Measurements from ENCODE around the gene ANKRD60.

The ANKRD60 gene

GRCh38 chr20:58244517-58245030, 16.1 kb upstream of the ANKRD60 start:
- DNase-seq: no peak

GRCh38 chr20:58243653-58244410, 15.4 kb upstream of the ANKRD60 start:
- no peak for DNase-seq

- DNase-seq: no peak
These were observed 14.4 kb upstream of the ANKRD60 start for GRCh38 chr20:58242824-58243223.

DNA sequence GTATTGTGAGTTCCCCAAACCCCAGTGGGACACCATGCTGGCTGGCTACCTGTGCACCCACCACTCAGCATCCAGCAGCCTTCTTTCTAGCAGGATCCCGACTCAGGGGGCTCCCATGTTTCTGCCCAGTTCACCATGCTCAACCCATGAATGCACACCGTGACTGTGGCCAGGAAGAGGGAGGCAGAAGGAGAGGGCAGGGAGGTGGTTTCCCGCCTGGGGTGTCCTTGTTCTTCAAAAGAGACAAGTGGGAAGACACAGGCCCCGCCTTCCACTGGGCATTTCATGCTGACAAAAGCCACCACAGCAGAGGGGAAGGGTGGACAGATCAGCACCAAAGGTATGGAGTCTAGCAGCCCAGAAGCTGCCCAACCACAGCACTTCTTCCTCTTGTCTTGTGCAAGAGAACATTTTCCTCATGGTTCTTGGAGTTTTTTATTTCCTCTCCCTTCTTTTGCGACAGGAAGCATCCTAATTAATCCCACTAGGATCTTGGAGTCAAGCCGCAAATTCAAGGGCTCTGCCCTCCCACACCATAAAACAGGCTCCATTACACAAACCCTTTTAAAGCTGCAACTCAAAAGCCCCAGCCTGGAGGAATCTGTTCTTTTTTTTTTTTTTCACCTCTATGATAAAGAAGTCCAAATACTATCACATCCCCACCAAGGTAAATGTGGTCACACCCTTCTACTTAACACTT, 13.5 kb upstream of the ANKRD60 start:
- no peak for DNase-seq

GRCh38 chr20:58240471-58240870, 12.0 kb upstream of the ANKRD60 start:
- no peak for DNase-seq

DNA sequence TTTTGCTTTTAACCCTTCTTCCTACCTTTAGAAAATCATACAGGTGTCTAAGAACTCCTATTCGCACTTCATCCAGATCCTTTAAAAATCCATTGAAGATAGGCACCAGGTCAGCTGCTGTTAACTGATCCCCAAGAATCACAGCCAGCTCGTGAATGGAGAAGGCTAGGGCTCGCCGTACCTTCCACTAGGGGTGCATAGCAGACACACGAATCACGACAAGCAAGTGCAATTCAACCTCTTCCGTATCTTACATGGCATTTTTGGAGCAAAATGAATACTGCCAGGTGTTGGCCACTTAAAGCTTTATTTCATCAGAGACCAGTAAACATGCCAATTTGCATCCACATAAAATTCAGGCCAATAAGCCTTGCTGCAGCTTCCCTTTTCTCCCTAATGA, 10.8 kb upstream of the ANKRD60 start:
- DNase-seq: no peak

DNA sequence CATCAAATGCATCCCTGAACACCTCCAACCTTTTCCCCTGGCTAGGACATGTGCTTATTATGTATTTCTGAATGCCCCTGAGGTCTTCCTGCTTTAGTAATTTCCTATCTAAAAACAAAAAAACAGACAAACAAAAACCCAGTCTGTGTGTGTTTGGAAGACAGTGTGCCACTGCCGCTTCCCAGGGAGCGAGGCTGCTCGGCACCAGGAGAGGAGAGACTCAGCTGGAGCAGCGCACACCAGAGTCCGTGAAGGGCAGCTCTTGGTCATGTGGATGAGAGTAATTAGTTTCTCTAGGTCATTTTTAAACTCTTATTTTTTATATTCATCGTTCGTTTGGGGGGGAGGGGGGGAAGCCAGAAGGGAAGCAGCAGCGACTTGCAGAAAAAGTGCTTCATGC, 10.0 kb upstream of the ANKRD60 start:
- no peak for DNase-seq

GRCh38 chr20:58237318-58238132, 9.1 kb upstream of the ANKRD60 start:
- peak; percentile 86 for DNase-seq

GRCh38 chr20:58236612-58237317, 8.3 kb upstream of the ANKRD60 start:
- peak; percentile 59 for DNase-seq

- DNase-seq: no peak
These were observed 6.6 kb upstream of the ANKRD60 start for GRCh38 chr20:58235010-58235409.

- no peak for DNase-seq
These were observed 5.6 kb upstream of the ANKRD60 start for GRCh38 chr20:58233881-58234528.

DNA sequence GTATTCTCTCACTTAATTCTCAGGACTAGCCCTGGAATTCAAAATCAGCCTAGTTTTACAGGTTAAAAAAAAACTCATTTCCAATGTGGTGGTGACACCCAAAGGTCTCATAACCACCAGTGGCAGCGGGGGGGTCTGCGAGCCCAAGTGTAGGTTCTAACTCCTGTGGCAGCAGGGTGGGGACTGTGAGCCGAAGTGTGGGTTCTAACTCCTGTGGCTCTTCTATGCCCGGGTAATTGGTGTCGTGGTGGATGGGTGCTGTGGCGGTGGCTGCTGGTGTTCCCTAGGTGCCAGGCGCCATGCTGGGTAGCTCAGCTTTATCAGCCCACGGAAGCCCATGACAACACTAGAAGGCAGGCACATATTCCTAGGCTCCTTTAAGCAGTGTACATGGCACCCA, 4.9 kb upstream of the ANKRD60 start:
- DNase-seq: no peak

- DNase-seq: peak; percentile 35
These were observed 3.2 kb upstream of the ANKRD60 start for GRCh38 chr20:58231683-58232082.

DNA sequence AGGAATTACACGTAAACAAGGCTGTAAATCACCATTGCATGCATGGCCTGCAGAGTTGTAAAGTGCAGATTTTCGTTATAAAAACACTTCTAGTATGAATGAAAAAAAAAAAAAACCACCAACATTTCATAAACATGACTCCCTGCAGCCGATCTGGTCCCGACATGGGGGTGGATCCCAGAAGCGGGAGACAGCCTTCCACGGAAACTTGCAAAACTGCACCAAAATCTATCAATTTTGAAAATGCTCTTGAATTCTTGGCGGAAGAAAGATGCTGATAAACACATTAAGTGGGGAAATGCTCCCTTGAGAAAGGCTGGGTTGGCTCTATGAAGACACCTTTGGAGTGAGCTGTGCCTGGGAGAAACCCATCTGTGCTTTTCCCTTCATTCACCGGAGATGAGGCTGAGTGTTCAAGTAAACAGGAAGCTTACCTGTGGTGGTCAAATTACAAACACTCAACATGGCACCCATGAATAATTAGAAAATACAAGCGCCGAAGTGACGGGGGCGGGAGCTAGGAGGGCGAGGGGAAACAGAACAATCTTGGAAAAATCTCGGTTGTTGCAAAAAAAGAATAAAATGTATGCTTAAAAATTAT, 845 bp upstream of the ANKRD60 start:
- DNase-seq: no peak

DNA sequence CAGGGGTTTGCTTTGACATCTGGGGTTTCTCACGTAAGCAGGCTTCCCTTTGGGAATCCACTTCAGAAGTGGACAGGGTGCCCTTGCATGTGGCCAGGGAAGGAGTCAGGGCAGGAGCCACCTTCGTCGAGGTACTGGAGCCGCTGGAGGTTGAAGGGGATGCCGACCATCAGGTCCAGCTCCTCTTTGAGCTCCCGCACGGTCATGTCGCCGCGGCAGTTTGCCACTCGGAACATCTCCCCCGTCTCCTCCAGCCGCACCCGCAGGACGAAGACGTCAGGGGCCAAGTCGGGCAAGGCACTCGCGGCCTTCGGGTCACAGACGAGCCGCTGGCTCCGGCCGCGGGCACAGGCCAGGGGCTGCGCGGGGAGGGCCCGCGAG, 360 bp downstream of the ANKRD60 start:
- no peak for DNase-seq

GRCh38 chr20:58227391-58228102, 906 bp downstream of the ANKRD60 start:
- DNase-seq: no peak

GRCh38 chr20:58225452-58226200, 2.8 kb downstream of the ANKRD60 start:
- no peak for DNase-seq

- DNase-seq: no peak
These were observed 3.5 kb downstream of the ANKRD60 start for GRCh38 chr20:58224974-58225373.

DNA sequence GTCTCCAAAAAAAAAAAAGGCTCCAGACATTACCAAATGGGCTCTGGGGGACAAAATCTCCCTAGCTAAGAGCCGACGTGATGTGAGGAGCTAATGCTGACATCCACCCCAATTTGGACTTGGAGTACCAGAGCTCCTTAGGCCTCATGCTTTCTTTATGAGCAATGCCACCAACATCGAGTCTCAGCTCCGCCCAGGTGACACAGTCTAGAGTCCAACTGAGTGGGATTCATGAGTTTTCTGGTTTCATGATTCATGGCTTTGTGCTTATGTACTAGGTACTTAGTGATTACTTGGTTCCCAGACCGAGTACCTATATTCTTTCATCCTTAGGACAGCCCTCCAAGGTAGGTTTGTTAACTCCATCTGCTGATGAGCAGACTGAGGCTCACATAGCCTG, 4.4 kb downstream of the ANKRD60 start:
- DNase-seq: no peak

DNA sequence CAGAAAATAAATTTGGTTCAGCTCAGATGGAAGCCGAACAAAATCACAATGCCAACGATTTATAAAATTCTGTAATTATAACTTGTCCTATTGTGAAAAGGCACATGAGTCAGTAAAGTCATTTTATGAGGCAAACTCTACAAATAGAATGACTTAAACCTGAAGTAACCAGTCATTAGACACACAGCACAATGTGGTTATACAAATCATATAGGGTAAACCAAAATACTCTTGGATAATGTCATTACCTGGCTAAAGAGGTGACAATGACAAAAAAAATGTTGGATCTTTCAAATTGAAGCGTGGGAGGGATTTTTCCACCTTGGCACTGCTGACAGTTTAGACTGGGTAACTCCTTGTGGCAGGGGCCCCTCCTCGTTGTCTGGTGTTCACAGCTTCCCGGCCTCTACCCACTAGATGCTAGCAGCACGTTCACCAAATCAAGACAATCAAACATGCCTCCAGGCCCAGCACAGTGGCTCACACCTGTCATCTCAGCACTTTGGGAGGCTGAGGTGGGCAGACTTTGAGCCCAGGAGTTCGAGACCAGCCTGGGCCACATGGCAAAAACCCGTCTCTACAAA, 5.0 kb downstream of the ANKRD60 start:
- DNase-seq: no peak

All from fibroblast of upper back skin (primary cell).